Neutrophil (primary cell): ENCODE measurements around the gene CKMT1A.
"Not testable (repeated sequence)": the region's sequence is repeated elsewhere in the genome, so short reads cannot be mapped to it uniquely, and the experiment has no call there.

Experiments used
- H3K27ac ChIP-seq: fragments of 200-600 bp; sonication (generic); 2 replicates; pipeline ENCODE4 v1.5.1; 2016; ENCODE audit warnings: mild to moderate bottlenecking, moderate library complexity
- H3K27me3 ChIP-seq: fragments of 200-600 bp; sonication (generic); 2 replicates; pipeline ENCODE4 v1.6.0; 2016; ENCODE audit warnings: mild to moderate bottlenecking
- H3K36me3 ChIP-seq: fragments of 200-600 bp; sonication (generic); 2 replicates; pipeline ENCODE4 v1.5.1; 2017
- H3K4me1 ChIP-seq, 2 experiments: fragments of 200-600 bp in 1 of 2; sonication (generic) in 1 of 2; 1 replicate in 1 of 2; 2 replicates in 1 of 2; pipeline versions ENCODE4 v1.5.1 to v1.6.1; 2013 to 2016; ENCODE audit warnings: low read depth in 1 of 2, low read length in 1 of 2, mild to moderate bottlenecking in 1 of 2, moderate library complexity in 1 of 2; ENCODE audit not compliant: control insufficient read depth in 1 of 2, insufficient read depth in 1 of 2
- H3K4me3 ChIP-seq, 2 experiments: fragments of 200-600 bp in 1 of 2; sonication (generic) in 1 of 2; 1 replicate in 1 of 2; 2 replicates in 1 of 2; pipeline ENCODE4 v1.5.1; 2013 to 2016; ENCODE audit warnings: low read depth in 1 of 2, low read length in 1 of 2, mild to moderate bottlenecking in 1 of 2, moderate library complexity in 1 of 2
- H3K9me3 ChIP-seq: fragments of 200-600 bp; sonication (generic); 2 replicates; pipeline ENCODE4 v1.5.1; 2016
- TF ChIP-seq, protein P1 (sequence below): fragments of 200-600 bp; sonication (generic); IDR thresholded peaks from 2 replicates; pipeline ENCODE4 v1.5.1; 2016; ENCODE audit warnings: antibody characterized with exemption

The CKMT1A gene

DNA sequence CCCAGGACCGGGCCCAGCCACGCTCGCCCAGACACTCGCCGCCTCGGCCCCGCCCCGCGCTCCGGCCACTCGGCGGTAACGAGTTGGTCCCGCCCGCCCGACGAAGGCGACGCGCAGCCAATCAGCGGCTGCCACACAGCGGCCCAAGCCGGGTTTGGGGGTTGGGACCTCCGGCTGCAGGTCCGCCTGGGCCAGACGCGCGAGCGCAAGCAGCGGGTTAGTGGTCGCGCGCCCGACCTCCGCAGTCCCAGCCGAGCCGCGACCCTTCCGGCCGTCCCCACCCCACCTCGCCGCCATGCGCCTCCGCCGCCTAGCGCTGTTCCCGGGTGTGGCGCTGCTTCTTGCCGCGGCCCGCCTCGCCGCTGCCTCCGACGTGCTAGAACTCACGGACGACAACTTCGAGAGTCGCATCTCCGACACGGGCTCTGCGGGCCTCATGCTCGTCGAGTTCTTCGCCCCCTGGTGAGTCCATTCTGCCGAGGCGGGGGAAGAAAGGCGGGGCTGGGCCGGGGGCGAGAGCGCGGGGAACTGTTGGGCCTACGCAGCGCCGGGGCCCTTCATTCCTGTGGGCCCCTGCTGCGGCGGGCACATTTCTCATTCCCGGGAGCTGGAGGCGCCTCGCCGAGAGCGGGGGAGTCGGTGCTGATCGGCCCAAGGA, 52.7 kb downstream of the CKMT1A start, which contains the start of gene PDIA3:
TSS of gene PDIA3 (plus strand) at position 194 of the 658 bp plus-strand sequence. CDS start at position 296, 102 bp downstream.
- peak within 1 kb of the TSS; percentile 74 to 86 for H3K4me3 ChIP-seq
- not testable (repeated sequence) for H3K27me3 ChIP-seq, H3K9me3 ChIP-seq, H3K36me3 ChIP-seq
- H3K4me1 ChIP-seq = peaks cover 4 to 18% of the 10 kb centered on the region in 2 experiments
- H3K27ac ChIP-seq = peak within 1 kb of the TSS; percentile 89
- TF ChIP-seq, protein P1, sequence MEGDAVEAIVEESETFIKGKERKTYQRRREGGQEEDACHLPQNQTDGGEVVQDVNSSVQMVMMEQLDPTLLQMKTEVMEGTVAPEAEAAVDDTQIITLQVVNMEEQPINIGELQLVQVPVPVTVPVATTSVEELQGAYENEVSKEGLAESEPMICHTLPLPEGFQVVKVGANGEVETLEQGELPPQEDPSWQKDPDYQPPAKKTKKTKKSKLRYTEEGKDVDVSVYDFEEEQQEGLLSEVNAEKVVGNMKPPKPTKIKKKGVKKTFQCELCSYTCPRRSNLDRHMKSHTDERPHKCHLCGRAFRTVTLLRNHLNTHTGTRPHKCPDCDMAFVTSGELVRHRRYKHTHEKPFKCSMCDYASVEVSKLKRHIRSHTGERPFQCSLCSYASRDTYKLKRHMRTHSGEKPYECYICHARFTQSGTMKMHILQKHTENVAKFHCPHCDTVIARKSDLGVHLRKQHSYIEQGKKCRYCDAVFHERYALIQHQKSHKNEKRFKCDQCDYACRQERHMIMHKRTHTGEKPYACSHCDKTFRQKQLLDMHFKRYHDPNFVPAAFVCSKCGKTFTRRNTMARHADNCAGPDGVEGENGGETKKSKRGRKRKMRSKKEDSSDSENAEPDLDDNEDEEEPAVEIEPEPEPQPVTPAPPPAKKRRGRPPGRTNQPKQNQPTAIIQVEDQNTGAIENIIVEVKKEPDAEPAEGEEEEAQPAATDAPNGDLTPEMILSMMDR = peak; percentile 67

DNA sequence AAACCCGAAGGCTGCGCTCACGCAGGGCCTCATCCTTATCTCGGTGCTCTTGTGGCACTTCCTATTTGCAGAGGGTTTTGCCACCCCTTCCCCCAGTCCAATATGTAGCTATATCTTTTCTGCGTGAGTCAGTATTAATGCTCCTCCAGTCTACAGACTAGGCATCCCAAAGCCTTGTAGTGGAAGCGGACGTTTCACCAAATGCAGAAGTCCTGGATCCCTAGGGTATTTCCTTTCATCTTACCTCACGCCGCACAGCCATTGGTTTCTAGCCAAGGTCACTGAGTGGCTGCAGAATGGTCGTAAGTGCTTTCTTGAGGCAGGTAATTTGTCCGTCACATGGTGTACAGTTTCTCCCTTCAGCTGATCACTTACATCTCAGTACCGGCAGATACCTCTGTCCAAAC, 53.2 kb downstream of the CKMT1A start:
- peaks cover 4 to 18% of the 10 kb centered on the region in 2 experiments for H3K4me1 ChIP-seq
- H3K9me3 ChIP-seq, H3K36me3 ChIP-seq, H3K27me3 ChIP-seq: not testable (repeated sequence)
- H3K4me3 ChIP-seq = peak overlapping the region; percentile 74 to 86
- H3K27ac ChIP-seq = peak overlapping the region; percentile 89

DNA sequence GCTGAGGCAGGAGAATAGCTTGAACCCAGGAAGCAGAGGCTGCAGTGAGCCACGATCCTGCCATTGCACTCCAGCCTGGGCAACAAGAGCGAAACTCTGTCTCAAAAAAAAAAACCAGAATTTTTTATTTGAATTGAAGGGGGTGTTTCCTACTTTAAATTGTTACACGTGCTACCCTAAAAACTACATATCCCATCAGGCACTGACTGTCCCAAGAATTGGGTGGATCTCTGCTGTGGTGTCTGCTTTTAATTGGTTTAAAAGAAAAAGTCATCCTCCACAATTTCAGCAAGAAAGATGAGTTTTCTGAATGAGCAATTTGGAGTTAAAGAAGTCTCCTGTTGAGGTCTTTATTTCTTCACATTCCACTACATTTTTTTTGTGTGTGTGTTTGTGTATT, 54.7 kb downstream of the CKMT1A start:
- TF ChIP-seq, protein P1 = no peak
- no peak overlapping the region for H3K27ac ChIP-seq
- H3K9me3 ChIP-seq = no peaks in the 10 kb centered on the region
- H3K36me3 ChIP-seq = no peaks in the 10 kb centered on the region
- no peak overlapping the region for H3K4me3 ChIP-seq
- peaks cover 4 to 18% of the 10 kb centered on the region in 2 experiments for H3K4me1 ChIP-seq
- no peaks in the 10 kb centered on the region for H3K27me3 ChIP-seq
